ENCODE results near the gene SLC8A2. TPM values are rescaled to one million over a fixed set of nuclear protein-coding genes. Genes with fewer than 3 reads are reported as not detected.

Gene SLC8A2, protein sequence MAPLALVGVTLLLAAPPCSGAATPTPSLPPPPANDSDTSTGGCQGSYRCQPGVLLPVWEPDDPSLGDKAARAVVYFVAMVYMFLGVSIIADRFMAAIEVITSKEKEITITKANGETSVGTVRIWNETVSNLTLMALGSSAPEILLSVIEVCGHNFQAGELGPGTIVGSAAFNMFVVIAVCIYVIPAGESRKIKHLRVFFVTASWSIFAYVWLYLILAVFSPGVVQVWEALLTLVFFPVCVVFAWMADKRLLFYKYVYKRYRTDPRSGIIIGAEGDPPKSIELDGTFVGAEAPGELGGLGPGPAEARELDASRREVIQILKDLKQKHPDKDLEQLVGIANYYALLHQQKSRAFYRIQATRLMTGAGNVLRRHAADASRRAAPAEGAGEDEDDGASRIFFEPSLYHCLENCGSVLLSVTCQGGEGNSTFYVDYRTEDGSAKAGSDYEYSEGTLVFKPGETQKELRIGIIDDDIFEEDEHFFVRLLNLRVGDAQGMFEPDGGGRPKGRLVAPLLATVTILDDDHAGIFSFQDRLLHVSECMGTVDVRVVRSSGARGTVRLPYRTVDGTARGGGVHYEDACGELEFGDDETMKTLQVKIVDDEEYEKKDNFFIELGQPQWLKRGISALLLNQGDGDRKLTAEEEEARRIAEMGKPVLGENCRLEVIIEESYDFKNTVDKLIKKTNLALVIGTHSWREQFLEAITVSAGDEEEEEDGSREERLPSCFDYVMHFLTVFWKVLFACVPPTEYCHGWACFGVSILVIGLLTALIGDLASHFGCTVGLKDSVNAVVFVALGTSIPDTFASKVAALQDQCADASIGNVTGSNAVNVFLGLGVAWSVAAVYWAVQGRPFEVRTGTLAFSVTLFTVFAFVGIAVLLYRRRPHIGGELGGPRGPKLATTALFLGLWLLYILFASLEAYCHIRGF
- polyA plus RNA-seq (ENCODE audit: insufficient read length in 10 of 10), result under 1 TPM; 0.05 to 0.45 (median 0.18) TPM
- long read RNA-seq, donor 1, result 0 reads
- long read RNA-seq, donor 2, result 0 reads
- long read RNA-seq, donor 3, result 0 reads
- long read RNA-seq, donor 4, result 0 reads
- long read RNA-seq, donor 5, result 0 reads
- long read RNA-seq, donor 6, result 0 reads
- long read RNA-seq, donor 7, result 0 reads
- long read RNA-seq, donor 8, result 0 reads
- long read RNA-seq, donor 9, result 0 reads

DNA sequence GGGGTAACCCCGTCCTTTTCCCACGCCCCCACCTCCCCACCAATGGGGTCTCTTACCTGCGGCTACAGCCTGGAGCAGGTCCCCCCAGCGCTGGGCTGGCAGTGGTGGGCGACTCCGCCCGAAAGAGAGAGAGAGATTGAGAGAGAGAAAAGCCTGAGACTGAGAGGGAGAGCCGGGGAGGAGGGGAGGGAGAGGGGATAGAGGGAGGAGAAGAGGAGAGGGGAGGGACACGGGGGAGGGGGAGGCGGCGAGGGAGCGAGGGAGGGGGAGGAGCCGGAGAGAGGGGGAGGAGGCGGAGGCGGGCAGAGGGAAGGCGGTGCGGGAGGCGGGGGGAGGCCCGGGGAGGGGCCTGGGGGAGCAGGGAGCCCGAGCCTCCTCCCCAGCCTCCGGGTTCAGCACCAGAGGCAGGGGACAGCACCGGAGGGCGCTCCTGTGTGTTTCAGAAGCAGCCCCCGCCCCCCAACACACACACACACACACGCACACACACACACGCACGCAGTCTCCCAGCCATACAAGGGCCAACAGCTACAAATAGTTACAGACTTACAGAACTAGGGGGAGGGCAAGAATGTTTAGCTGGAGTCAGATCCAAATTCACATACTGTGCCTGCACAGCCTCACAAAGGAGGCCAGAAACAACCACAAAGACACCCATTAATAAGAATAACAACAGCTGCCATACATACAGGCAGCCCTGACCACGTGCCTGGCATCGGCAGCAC is at the start of gene SLC8A2:
Gene SLC8A2 (minus strand): TSS at position 161 of the 725 bp plus-strand sequence. CDS start 5,490 bp downstream, outside the sequence.
- peak; percentile 69 to 92 (median 86) for DNase-seq

DNA sequence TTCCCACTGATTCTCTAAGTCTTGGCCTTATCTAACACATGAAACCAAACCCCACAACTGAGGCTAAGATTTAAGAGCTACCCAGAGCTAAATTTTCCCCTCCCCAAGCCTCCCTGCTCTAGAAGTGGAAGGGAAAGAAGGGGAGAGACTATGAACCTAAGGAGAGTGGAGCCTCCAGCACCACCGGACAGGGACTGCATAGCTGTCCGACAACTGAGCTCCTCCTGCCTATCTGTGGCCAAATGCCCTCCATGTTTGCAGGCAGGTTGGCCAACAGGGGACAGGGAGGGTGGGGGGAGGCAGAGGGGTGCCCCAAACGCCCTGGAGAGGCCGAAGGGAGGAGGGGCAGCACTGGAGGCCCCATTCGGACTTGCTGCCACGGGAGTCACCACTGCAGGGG is 49.1 kb upstream of the SLC8A2 start:
- no peak for DNase-seq

DNA sequence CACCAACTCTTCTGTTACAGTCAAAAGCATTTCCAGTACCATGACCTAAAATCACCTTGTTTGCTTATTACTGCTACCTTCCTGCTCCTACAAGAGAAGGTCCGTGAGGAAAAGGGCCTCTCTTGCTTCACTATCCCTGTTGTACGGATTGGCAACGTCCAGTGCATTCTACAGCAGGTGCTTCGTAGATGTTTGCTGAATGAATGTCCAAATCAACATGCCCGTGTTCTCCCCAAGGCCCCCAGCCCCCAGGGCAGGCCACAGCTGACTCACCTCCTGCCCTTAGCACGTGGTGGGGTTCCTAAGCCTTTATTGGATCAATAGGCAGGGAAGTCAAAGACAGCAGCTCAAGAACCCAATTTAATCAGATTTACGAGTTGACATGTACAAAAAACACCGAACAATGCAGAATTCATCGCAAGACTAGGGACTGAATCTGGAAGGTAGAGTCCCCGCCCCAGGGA is 48.7 kb upstream of the SLC8A2 start:
- DNase-seq, result no peak

DNA sequence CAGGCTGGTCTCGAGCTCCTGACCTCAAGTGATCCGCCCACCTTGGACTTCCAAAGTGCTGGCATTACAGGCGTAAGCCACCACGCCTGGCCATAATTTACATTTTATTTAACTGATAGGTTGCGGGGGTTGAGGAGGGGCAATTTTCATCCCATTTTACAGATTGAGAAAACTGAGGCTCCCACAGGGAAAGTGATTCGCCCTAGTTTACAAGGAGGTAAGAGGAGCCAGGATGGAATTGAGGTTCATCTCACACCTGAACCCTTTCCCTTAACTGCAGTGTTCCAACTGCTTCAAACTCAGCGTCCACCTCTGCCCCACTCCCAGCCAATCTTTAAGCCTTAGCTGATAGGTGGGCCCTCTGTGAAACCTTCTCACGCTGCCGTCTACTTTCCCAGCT is 47.2 kb upstream of the SLC8A2 start:
- no peak for DNase-seq

DNA sequence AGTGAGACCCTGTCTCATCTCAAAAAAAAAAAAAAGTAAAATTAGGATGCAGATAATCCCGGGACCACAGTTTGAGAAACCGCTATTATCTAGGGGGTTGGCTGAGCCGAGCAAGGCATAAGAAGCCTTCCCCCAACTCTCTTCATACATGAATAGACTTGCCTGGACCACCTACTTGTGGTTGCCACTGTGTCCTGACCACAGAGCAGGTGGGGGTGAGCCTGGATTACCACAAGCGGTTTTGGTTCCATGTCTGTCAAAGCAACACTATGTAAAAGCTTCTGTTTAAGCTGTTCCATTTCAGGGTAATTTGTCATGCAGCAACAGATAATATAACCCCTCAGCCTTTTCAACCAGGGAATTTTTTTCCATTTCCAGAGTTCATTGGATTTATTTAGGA is 46.4 kb upstream of the SLC8A2 start:
- DNase-seq, result no peak

DNA sequence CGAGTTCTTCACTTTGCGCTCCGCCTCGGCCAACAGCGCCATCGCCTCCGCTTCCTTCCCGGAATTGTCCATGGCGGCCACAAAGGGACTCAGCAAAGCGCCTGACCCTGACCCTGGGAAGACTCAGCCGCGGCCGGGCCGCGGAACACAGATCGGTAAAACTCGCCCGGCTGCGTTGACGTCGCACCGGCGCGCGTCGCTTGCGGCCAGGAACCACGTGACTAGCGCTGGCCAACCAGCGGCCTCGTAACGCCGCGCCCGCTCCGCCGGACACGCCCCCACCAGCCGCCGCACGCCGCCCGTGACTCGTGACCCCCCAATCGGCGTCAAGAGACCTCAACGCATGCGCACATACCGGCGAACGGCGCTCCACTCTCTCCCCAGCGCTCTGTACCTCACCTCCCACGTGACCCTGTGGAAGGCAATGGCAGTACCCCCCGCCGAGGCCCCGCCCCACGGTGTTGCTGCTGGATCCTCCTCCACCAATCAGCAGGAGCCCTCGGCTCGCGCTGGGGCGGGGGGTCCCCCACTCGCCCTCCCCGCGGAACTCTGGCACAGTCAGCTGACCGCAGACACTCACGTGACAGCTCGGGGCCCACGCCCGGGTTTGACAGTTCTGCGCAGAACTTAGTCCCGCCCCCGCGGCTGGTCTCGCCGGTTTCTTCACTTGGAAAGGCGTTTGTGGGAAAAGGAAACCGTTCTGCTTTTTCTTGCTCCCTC is 43.3 kb upstream of the SLC8A2 start, which contains the start of gene NAPA:
Gene NAPA (minus strand): TSS at position 195 of the 720 bp plus-strand sequence. CDS start 123 bp downstream, at position 72.
- peak; percentile 100 for DNase-seq

DNA sequence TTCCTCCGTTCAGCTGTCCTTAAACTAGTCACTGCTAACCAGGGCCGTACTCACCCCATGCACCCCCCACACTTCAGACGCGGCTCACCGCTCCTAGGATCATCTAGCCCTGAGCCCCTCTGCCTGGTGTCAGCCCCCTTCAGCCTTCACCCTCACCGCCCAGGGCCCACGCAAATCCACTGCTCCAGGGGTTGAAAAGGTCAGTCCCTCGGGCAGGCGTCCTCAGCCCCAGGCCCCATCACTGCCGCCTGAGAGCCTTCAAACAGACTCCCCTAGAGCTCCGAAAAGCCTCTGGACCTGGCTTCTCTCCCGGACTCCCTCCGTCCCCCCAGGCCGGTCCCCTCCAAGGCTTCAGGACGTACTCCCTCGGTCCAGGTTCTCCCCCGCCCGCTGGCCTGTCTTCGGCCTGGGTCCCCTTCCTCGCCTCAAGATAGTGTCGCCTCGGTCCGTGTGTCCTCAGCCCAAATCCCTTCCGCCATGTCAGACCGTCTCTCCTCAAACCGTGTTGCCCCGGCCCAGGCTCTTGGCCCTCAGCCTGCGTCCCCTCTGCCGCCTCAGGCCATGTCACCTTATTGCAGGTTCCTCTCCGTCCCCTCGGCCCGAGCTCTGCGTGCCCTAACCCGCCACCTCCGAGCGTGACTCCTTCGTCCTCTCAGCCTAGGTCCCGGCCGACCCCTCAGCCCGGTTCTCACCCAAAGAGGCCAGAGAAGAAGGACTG is 42.6 kb upstream of the SLC8A2 start:
- no peak for DNase-seq

DNA sequence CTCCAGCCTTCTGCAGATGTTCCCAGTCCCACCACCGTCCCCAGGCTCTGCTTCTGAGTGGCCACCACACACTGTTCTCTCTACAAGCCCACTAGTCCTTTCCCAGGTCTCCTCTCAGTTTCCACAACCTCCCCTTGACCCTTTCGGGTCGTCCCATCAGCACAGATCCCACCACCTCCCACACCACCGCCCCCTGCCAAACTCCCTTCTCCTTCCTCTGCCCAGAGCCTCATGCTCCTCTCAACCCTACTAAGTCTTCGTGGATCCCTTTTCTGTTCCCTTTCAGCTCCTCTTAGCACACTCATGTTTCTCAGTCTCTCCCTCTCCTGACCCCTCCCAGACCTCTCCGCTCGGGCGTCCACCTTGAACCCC is 41.2 kb upstream of the SLC8A2 start:
- DNase-seq, result no peak

DNA sequence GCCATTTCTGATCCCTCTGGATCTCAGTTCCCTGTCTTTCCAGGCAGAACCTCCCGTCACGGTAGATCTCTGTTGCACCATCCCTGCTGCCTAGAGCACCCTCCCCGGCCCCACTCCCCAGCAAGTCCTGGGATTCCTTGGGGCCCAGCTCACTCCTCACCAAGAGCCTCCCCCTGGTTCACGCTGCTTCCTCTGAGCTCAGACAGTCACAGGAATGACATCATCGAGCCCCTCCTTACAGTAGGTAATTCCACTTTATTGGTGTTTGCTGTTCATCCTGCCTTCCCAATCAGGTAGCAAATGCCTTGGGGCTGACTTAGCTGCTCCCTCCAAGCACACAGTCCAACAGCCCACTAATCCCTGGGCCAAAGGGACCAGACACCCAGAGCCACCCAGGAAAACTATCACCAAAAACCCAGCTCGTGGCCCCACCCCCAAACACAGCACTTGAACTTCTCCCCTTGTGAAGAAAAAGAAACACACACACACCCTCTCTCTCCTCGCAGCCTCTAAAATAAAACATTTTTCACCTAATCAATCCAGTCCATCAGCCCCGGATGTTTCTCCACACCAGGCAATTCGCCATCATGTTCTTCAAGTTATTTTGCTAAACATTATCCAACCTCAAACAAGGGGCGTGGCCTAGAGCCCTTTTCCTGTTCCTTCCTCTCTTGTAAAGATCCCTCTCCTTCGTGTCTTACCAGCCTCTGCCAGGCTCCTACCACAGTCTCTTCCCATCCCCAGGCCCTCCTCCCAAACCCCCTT is 40.7 kb upstream of the SLC8A2 start:
- DNase-seq, result no peak

DNA sequence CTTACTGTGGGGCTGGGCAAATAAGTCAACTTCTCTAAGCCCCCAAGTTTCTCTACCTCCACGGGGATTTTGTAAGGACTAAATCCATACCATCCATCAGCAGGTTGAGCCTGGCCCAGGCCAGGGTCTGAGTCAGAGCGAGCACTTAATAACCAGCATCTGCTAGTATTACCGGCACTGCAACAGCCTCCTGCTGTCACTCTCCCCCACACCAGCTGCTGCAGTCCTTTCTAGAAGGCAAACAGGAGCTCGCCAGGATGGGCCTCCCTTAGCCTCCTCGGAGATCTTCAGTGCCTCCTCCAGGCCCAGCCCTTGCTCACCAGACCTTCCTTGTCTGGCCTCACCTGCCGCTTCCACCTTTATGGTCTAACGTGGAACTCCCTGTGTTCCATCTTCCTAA is 40.0 kb upstream of the SLC8A2 start:
- DNase-seq, result no peak

DNA sequence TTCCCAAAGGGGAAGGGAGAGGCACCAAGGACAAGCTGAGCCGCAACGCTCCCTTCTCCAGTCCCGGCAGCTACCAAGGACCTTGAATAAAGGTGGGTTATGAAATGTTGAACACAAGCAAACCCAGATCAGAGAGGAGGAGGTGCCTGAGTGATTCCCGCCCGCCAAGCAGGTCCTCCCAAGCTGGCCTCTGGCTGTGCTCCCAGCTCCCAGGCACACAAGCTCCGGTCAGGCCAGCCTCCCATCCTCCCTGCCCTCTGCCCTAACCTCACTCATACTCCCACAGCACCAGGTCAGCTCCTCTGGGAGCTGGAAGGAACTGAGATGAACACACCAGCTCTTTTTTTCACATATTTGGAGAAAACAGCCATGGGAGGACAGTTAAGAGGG is 39.4 kb upstream of the SLC8A2 start:
- DNase-seq, result no peak

DNA sequence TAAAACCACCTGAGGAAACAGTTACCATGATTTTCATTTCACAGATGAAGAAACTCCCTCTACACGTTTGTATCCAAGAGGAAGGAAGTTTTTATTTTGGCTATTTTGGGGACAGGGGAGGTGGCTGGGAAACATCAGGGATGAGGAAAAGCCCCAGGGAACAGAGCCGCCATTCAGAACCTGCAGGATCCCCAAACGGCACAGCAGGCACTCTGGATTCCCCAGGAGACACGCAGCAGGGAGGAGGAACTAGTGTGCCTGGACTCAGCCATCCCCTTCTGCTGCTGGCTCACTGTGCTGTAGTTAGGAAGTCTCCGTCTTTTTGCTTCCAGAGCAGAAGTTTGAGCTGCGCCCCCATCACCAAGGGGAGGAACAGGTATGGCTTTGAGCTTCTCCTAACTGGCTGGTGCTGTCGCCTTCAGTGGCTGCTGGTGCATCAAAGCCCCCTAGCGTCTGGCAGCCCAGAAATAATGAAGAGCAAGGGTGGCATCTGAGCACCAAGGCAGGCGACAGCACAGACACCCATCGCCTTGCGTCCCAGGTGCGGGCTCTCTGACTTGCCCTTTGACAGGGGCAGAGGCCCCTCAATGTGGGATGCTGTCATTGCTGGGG is 38.9 kb upstream of the SLC8A2 start:
- DNase-seq, result no peak

DNA sequence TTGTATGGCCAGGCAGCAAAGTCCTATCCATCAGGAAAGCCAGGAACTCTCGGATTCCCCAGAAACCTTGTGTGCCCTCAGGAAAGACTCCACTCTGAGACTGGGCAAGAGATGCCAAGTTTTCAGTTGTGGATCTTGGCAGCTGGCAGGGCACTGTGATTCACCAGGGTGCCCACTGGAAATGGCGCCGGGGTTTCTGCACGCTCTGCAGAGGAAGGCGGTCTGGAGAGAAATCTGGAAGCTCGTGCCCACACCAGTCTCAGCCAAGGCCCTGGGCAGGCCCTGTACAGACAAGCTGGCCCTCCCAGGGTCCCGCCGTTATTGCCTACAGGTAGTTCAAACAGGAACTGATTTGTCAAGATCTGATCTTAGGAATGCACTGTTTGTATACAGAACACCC is 38.3 kb upstream of the SLC8A2 start:
- DNase-seq, result no peak

DNA sequence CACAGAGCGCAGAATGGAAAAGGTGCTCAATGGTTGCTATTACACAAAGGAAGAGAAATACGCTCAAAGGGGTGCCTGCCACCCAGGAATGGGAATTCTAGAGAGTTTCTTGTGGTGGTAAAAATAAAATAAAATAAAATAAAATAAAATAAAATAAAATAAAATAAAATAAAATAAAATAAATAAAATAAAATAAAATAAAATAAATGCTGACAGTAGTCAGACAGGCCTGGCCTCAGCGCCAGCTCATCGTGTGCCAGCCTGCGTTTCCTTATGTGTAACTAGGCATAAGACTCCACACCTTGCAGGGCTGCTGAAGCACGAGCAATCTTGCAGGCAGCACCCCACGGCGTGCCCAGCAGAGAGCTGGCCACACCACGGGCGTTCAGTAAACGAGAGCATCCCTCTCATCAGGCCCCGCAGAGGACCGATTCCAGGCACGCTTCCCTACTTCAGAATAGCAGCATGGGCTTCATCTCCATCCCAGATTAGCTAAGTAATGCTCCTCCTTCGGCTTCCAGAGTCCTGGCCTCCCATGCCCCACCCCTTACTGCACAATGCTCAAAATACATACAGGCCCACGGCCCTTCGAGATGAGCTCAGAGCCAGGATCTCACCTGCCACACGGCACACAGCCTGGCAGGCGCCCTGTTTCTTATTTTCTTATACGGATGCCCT is 37.6 kb upstream of the SLC8A2 start:
- DNase-seq, result no peak

DNA sequence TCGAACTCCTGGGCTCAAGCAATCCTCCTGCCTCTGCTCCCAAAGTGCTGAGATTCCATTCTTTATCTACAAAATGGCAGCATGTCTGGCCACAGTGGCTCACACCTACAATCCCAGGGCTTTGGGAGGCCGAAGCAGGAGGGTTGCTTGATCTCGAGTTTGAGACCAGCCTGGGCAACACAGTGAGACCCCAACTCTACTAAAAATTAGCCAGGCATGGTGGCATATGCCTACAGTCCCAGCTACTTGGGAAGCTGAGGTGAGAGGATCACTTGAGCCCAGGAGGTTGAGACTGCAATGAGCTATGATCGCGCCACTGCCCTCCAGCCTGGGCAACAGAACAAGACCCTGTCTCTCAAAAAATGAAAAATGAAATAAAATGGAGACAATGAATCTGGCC is 37.0 kb upstream of the SLC8A2 start:
- DNase-seq, result no peak

DNA sequence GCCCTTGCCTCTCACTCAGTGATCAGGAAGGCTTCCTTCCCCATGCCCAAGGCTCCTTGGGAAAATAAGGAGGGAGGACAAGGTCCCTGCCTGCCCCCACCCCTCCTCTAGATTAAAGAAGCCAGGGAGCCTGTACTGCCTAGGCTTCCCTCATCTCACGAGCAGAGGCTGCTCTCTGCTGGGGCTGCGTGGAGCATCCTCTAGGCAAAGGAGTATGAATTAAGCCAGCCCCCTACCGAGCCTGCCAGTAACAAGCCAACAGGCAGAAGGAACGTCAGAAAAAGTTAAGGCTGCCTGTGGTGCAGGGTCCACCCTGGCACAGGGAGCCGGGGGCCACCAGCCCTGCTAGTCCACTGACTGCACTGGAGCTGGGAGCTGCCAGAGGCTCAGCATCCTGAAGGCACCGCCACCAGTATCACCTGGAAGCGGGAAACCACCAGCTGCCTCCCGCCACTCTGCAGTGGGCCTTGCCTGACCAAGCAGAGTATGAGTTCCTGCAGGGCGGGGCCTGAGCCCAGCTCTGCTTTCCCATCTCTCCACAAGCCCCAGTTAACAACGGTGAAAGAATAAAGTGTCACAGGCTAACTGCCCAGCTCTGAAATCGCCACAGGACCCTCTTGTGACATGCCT is 36.3 kb upstream of the SLC8A2 start:
- DNase-seq, result no peak

DNA sequence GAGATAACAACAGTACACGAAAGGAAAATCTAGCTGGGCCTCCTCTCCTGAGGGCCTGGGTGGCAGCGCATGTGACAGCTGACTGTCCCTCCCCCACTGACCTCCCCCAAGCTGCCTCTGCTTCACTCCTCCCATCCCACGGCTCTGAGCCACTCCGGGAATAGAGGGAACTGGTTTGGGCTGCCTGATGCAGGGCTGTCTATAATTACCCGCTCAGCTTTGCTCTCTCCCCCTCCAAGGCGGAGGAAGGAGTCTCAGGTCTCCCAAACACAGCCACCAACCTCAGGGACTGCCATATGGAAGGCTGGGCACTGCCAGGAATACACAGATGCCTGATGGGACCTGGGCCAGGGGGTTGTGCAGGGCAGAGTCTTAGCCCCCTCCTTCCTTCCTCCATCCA is 35.3 kb upstream of the SLC8A2 start:
- DNase-seq, result peak in 2 of 3 donors; percentile 40 to 61

DNA sequence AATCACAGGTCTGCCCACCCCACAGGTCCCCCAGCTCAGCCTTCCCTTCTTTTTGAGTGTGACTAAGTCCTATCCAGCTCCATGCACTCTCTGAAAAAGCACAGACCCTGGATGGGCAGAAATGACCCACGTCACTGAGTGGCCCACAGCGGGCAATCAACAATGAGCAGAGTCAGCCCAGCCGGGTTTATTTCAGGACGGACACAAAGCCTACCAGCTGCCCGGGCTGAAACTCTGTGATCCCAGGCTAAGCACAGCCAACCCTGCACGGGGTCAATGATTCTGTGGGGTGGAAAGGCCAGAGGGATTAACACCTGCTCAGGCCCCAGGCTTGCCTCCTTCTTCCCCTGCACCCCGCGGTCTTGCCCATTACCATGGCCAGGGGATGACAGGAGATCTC is 34.8 kb upstream of the SLC8A2 start:
- DNase-seq, result no peak
